GM21526 (cell line): ENCODE data around the gene CD79B.
"Not testable (repeated sequence)": the region's sequence is repeated elsewhere in the genome, so short reads cannot be mapped to it uniquely, and the experiment has no call there.

Experiments used
- ATAC-seq: cut with Tn5 transposase; IDR thresholded peaks from one replicate; pipeline ENCODE4 v1.9.1; 2021; ENCODE audit warnings: moderate library complexity; ENCODE audit not compliant: unreplicated experiment, low FRiP score

The CD79B gene

DNA sequence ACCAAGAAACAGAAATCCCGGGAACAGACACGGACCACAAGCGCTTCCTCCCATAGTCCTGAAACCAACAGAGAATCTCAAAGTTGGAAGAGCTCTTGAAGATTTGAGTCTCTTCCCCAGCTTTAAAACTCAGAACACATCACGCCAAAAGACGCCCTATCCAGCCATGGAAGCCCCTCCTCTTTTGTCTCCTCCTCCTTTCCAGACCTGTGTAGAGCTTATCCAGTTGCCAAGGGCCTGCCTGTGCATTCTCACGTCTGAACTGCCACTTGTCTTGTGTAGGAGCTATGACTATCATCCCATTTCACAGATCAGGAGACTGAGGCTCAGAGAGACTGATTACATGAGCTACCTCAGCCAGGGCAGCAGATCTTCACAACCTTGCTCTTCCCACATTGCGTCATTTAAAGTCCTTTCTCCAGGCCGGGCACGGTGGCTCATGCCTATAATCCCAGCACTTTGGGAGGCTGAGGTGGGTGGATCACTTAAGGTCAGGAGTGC is 49.5 kb downstream of the CD79B start:
- ATAC-seq, result not testable (repeated sequence)

DNA sequence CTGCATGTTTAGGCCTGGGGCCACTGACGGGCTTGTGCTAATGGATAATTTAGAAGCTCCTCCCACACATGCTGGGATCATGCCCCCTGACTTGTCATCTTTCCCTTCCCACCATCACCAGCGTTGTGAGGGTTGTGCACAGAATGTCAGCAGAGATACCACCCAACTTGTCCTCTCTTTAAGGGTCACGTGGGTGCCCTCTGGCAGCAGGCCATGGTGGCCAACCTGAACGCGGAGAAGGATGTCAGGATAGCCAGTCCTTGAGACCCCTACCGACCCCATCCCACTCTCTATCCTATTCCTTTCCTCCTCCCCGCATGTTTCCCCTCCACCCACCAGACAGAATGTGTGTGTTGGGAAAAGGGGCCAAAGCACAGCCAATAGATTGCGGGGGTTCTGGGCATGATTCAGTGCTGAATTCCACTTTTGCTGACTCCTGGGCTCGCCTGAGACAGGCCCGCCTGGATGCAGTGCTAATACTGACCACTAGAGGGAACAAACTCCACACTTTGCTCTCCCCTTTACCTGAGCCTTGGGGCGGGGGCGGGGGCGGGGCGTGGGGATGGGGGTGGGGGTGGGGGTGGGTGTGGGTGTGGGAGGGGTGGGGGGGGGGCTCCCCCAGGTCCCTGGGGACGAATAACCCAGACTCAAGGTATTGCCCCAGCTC is 50.1 kb downstream of the CD79B start, which contains the start of gene GH2:
TSS of gene GH2 (minus strand) at position 10 of the 667 bp plus-strand sequence. CDS start 143 bp downstream, outside the sequence.
- ATAC-seq, result no peak

DNA sequence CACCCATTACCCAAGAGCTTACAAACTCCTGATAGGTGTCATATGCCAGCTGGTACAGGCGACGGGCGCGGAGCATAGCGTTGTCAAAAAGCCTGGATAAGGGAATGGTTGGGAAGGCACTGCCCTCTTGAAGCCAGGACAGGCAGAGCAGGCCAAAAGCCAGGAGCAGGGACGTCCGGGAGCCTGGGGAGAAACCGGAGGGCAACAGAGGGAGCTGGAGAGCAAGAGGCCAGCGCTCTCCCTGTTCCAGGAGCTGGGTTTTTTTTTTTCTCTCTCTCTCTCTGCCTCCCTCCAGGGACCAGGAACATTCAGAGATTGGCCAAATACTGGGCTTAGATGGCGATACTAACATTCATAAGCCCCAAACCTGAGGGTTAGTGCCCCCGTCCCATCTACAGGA is 50.8 kb downstream of the CD79B start:
- ATAC-seq, result not testable (repeated sequence)

- no peak for ATAC-seq
These were observed 51.4 kb downstream of the CD79B start for GRCh38 chr17:63880706-63881105.
